ES-I3 (cell line): Measurements from ENCODE around the gene ADAMTSL3.

Source experiments
- H3K36me3 ChIP-seq: 2 replicates; pipeline ENCODE4 v1.6.1; 2013; ENCODE audit warnings: mild to moderate bottlenecking, low read length, control low read depth, moderate library complexity; ENCODE audit not compliant: insufficient read depth
- H3K4me1 ChIP-seq: 2 replicates; pipeline ENCODE4 v1.6.1; 2013; ENCODE audit warnings: mild to moderate bottlenecking, control low read depth, low read length; ENCODE audit not compliant: insufficient read depth
- H3K9ac ChIP-seq: 2 replicates; pipeline ENCODE4 v1.6.1; 2013; ENCODE audit warnings: low read depth, mild to moderate bottlenecking, low read length, moderate library complexity
- H3K9me3 ChIP-seq: 2 replicates; pipeline ENCODE4 v1.6.1; 2013; ENCODE audit warnings: mild to moderate bottlenecking, low read length, moderate library complexity; ENCODE audit not compliant: control insufficient read depth, insufficient read depth

ADAMTSL3 gene

GRCh38 chr15:83673385-83673784 lies 19.5 kb downstream of the ADAMTSL3 start:
- Histone ChIP-seq H3K9me3 (no peaks in the 10 kb centered on the region), H3K9ac (no peak overlapping the region), H3K36me3 (no peaks in the 10 kb centered on the region), H3K4me1 (no peaks in the 10 kb centered on the region)

GRCh38 chr15:83682476-83683088 lies 28.7 kb downstream of the ADAMTSL3 start:
- H3K4me1 ChIP-seq, result no peaks in the 10 kb centered on the region
- no peak overlapping the region for H3K9ac ChIP-seq
- no peaks in the 10 kb centered on the region for H3K36me3 ChIP-seq
- H3K9me3 ChIP-seq, result 0 out of 2 replicates have a peak, but pooled peaks cover 6% of the 10 kb centered on the region

- no peaks in the 10 kb centered on the region for H3K4me1 ChIP-seq
- H3K36me3 ChIP-seq, result no peaks in the 10 kb centered on the region
- H3K9ac ChIP-seq, result no peak overlapping the region
- no peaks in the 10 kb centered on the region for H3K9me3 ChIP-seq
Measured at GRCh38 chr15:83685916-83686332, 32.0 kb downstream of the ADAMTSL3 start.

GRCh38 chr15:83688201-83688600 lies 34.3 kb downstream of the ADAMTSL3 start:
- Histone ChIP-seq H3K36me3 (no peaks in the 10 kb centered on the region), H3K9ac (no peak overlapping the region), H3K4me1 (peaks cover 4% of the 10 kb centered on the region; the same call in 1 of the 2 replicates), H3K9me3 (no peaks in the 10 kb centered on the region)

- Histone ChIP-seq H3K9me3 (no peaks in the 10 kb centered on the region), H3K9ac (no peak overlapping the region), H3K36me3 (no peaks in the 10 kb centered on the region), H3K4me1 (peaks cover 18% of the 10 kb centered on the region)
Measured at GRCh38 chr15:83690676-83691075, 36.8 kb downstream of the ADAMTSL3 start.

GRCh38 chr15:83692746-83693581 lies 39.0 kb downstream of the ADAMTSL3 start:
- no peaks in the 10 kb centered on the region for H3K36me3 ChIP-seq
- H3K9me3 ChIP-seq, result no peaks in the 10 kb centered on the region
- H3K4me1 ChIP-seq, result peaks cover 24% of the 10 kb centered on the region
- H3K9ac ChIP-seq, result no peak overlapping the region

GRCh38 chr15:83694015-83694414 lies 40.1 kb downstream of the ADAMTSL3 start:
- no peaks in the 10 kb centered on the region for H3K9me3 ChIP-seq
- peak overlapping the region; percentile 26 for H3K9ac ChIP-seq
- peaks cover 24% of the 10 kb centered on the region for H3K4me1 ChIP-seq
- H3K36me3 ChIP-seq, result no peaks in the 10 kb centered on the region

GRCh38 chr15:83694536-83694935 lies 40.6 kb downstream of the ADAMTSL3 start:
- H3K36me3 ChIP-seq, result no peaks in the 10 kb centered on the region
- peaks cover 24% of the 10 kb centered on the region for H3K4me1 ChIP-seq

GRCh38 chr15:83695246-83695645 lies 41.3 kb downstream of the ADAMTSL3 start:
- Histone ChIP-seq H3K4me1 (peaks cover 24% of the 10 kb centered on the region), H3K9me3 (no peaks in the 10 kb centered on the region), H3K36me3 (no peaks in the 10 kb centered on the region), H3K9ac (no peak overlapping the region)

More at GRCh38 chr15:83694536-83694935, 40.6 kb downstream of the ADAMTSL3 start:
- no peaks in the 10 kb centered on the region for H3K9me3 ChIP-seq
- H3K9ac ChIP-seq, result peak overlapping the region; percentile 26; the same call in 1 of the 2 replicates

GRCh38 chr15:83695901-83696425 lies 42.0 kb downstream of the ADAMTSL3 start:
- Histone ChIP-seq H3K9ac (no peak overlapping the region), H3K9me3 (no peaks in the 10 kb centered on the region), H3K4me1 (peaks cover 24% of the 10 kb centered on the region), H3K36me3 (no peaks in the 10 kb centered on the region)

GRCh38 chr15:83697716-83698115 lies 43.8 kb downstream of the ADAMTSL3 start:
- H3K4me1 ChIP-seq, result peaks cover 24% of the 10 kb centered on the region
- H3K36me3 ChIP-seq, result no peaks in the 10 kb centered on the region
- H3K9ac ChIP-seq, result no peak overlapping the region

GRCh38 chr15:83698294-83698693 lies 44.4 kb downstream of the ADAMTSL3 start:
- Histone ChIP-seq H3K9ac (no peak overlapping the region), H3K36me3 (no peaks in the 10 kb centered on the region), H3K4me1 (peaks cover 19% of the 10 kb centered on the region), H3K9me3 (0 out of 2 replicates have a peak, but pooled peaks cover 7% of the 10 kb centered on the region)

More at GRCh38 chr15:83697716-83698115, 43.8 kb downstream of the ADAMTSL3 start:
- H3K9me3 ChIP-seq, result 0 out of 2 replicates have a peak, but pooled peaks cover 7% of the 10 kb centered on the region

GRCh38 chr15:83699028-83699427 lies 45.1 kb downstream of the ADAMTSL3 start:
- Histone ChIP-seq H3K4me1 (peaks cover 16% of the 10 kb centered on the region), H3K9ac (no peak overlapping the region), H3K9me3 (0 out of 2 replicates have a peak, but pooled peaks cover 7% of the 10 kb centered on the region), H3K36me3 (no peaks in the 10 kb centered on the region)

GRCh38 chr15:83700082-83700481 lies 46.2 kb downstream of the ADAMTSL3 start:
- no peak overlapping the region for H3K9ac ChIP-seq
- no peaks in the 10 kb centered on the region for H3K36me3 ChIP-seq
- H3K4me1 ChIP-seq, result peaks cover 7% of the 10 kb centered on the region

More at GRCh38 chr15:83700082-83700481, 46.2 kb downstream of the ADAMTSL3 start:
- H3K9me3 ChIP-seq, result 0 out of 2 replicates have a peak, but pooled peaks cover 7% of the 10 kb centered on the region
